ENCODE measurements around the gene C11orf91. TPM values are rescaled to one million over a fixed set of nuclear protein-coding genes. Genes with fewer than 3 reads are reported as not detected.

The C11orf91 gene
- total and polyA plus RNA-seq, 2 donors (not counting 1 experiment from before 2014, with no cell fraction given): 0.12 TPM; not detected in 1

DNA sequence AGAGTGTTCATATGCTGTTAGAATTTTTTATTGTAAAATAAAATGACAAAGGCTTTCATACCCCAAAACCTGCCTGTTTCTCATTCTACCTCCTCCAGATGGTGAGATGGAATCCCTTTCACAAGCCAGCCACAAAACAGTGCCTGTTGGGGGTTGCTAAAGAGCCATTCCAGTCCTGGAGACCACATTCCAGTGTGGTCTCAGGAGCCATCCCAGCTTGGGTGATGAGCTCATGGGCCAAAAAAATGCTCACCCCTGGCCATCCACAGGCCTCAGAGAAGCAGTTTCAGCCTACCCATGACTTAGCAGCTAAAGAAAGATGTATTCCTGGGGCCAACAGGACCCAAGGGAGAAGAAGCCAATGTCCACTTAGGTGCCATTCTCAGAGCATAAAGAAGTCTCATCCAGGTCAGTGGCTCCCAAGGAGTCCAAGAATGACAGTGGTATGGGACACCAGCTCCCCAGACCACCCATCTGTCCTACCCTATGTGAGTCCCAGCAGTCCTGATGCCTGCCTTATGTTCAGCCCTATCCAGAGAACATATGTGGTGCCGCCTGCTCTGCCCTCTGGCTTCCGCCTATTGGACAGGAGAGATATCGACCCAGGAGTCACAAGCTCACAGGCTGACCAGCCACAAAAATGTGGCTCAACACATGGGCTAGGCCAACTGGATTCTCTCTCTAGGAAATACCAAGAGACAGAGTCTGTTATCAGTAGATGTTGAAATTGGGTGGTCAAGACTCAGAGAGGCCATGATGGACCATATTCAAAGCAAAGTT, 26.4 kb downstream of the C11orf91 start:
- peaks cover 11% of the 10 kb centered on the region for H3K4me1 ChIP-seq (ENCODE audit: control insufficient read depth, extremely low read depth, insufficient read depth, low read length)
- no peaks in the 10 kb centered on the region for H3K79me2 ChIP-seq (ENCODE audit: control insufficient read depth, insufficient read depth, low read length)
- peak in 1 of 2 donors; percentile 91 for DNase-seq (ENCODE audit: low read depth in 2 of 2)
- no peaks in the 10 kb centered on the region for H3K36me3 ChIP-seq (ENCODE audit: control insufficient read depth, insufficient read depth, low read length)
- TF ChIP-seq, protein P1, sequence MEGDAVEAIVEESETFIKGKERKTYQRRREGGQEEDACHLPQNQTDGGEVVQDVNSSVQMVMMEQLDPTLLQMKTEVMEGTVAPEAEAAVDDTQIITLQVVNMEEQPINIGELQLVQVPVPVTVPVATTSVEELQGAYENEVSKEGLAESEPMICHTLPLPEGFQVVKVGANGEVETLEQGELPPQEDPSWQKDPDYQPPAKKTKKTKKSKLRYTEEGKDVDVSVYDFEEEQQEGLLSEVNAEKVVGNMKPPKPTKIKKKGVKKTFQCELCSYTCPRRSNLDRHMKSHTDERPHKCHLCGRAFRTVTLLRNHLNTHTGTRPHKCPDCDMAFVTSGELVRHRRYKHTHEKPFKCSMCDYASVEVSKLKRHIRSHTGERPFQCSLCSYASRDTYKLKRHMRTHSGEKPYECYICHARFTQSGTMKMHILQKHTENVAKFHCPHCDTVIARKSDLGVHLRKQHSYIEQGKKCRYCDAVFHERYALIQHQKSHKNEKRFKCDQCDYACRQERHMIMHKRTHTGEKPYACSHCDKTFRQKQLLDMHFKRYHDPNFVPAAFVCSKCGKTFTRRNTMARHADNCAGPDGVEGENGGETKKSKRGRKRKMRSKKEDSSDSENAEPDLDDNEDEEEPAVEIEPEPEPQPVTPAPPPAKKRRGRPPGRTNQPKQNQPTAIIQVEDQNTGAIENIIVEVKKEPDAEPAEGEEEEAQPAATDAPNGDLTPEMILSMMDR (conservative IDR thresholded peaks at IDR 0.05 in 1 of 2, IDR thresholded peaks at IDR 0.05 in 1 of 2; ENCODE audit: low read depth in 1 of 2, low read length in 2 of 2): no peak
- no peak for TF ChIP-seq EZH2 (IDR thresholded peaks at IDR 0.05; ENCODE audit: low read length, missing control alignments)
- H3K27me3 ChIP-seq (ENCODE audit: control insufficient read depth, insufficient read depth, low read length): no peaks in the 10 kb centered on the region
- H3K9me3 ChIP-seq (ENCODE audit: control insufficient read depth, insufficient read depth, low read depth, low read length): no peaks in the 10 kb centered on the region
- no peak overlapping the region for H3K4me2 ChIP-seq (ENCODE audit: extremely low read depth, insufficient read depth, low read length)
- no peaks in the 10 kb centered on the region for H4K20me1 ChIP-seq (ENCODE audit: control insufficient read depth, extremely low read depth, insufficient read depth, low read length)
- H3K27ac ChIP-seq (ENCODE audit: insufficient read depth, low read length): no peak overlapping the region
- no peak overlapping the region for H3K4me3 ChIP-seq (replicated peaks in 1 of 4; ENCODE audit: control extremely low read depth in 1 of 4, insufficient read depth in 1 of 4, low read depth in 3 of 4, low read length in 4 of 4)
- H2AFZ ChIP-seq (ENCODE audit: low read length): no peak overlapping the region
- no peak overlapping the region for H3K9ac ChIP-seq (ENCODE audit: insufficient read depth, low read length)

DNA sequence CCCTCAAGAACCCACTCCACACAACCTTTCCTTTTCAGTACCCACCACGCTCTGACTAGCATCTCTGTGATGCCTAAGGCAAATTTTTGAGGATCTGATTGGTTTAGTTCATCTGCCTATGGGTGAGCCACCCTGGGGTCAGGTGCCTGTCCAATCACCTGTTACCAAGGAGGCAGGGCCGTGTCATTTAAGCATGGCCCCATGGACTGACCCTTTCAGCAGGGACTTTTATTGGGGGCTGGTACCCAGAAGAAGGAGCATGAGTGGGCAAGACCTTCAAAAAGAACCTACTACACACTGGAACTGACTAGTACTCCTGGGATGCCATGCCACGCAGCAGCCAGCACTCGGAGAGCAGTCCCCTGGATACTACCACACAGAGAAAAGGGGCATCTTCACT, 28.4 kb downstream of the C11orf91 start:
- no peak overlapping the region for H2AFZ ChIP-seq (ENCODE audit: low read length)
- TF ChIP-seq, protein P1 (conservative IDR thresholded peaks at IDR 0.05 in 1 of 2, IDR thresholded peaks at IDR 0.05 in 1 of 2; ENCODE audit: low read depth in 1 of 2, low read length in 2 of 2): no peak
- no peak for TF ChIP-seq EZH2 (IDR thresholded peaks at IDR 0.05; ENCODE audit: low read length, missing control alignments)
- no peak overlapping the region for H3K4me3 ChIP-seq (replicated peaks in 1 of 4; ENCODE audit: control extremely low read depth in 1 of 4, insufficient read depth in 1 of 4, low read depth in 3 of 4, low read length in 4 of 4)
- no peaks in the 10 kb centered on the region for H3K27me3 ChIP-seq (ENCODE audit: control insufficient read depth, insufficient read depth, low read length)
- H3K9me3 ChIP-seq (ENCODE audit: control insufficient read depth, insufficient read depth, low read depth, low read length): no peaks in the 10 kb centered on the region
- no peak overlapping the region for H3K9ac ChIP-seq (ENCODE audit: insufficient read depth, low read length)
- H4K20me1 ChIP-seq (ENCODE audit: control insufficient read depth, extremely low read depth, insufficient read depth, low read length): no peaks in the 10 kb centered on the region
- peaks cover 11% of the 10 kb centered on the region for H3K4me1 ChIP-seq (ENCODE audit: control insufficient read depth, extremely low read depth, insufficient read depth, low read length)
- no peaks in the 10 kb centered on the region for H3K79me2 ChIP-seq (ENCODE audit: control insufficient read depth, insufficient read depth, low read length)
- H3K36me3 ChIP-seq (ENCODE audit: control insufficient read depth, insufficient read depth, low read length): no peaks in the 10 kb centered on the region
- no peak overlapping the region for H3K27ac ChIP-seq (ENCODE audit: insufficient read depth, low read length)
- DNase-seq (ENCODE audit: low read depth in 2 of 2): no peak
- H3K4me2 ChIP-seq (ENCODE audit: extremely low read depth, insufficient read depth, low read length): no peak overlapping the region

DNA sequence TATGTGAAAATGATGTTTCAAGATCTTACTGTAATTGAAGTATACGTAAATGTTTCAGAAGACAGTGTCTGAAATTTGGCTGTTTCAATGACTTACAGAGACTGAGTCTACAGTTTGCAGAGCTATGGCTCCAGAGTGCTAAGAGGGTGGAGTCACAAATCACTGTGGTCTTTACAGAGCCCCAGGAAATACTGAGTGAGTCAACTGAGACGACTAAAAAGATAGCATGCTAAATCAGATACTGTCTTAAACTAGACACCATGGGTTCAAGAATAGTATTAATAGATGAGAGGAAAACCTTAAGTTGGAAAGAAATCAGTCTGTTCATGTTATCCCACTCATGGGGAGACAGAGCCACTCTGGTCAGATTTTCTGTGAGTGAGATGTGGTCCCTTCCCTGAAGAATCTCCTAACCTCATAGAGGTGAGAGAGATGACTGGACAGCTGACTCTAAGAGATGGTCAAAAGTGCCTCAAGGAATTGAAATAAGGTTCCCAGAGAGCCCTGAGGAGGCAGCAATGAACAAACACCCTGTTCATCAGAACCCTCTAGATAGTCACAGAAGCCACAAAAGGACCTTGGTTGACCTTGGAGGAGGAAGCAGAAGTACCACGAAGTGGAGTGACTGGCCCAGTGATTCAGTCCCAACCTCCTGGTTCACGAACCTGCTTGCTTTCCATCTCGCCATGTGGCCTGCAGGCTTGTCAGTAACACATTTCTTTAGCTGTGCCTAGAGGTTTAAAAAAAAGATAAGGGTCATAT, 30.2 kb downstream of the C11orf91 start:
- H3K36me3 ChIP-seq (ENCODE audit: control insufficient read depth, insufficient read depth, low read length): no peaks in the 10 kb centered on the region
- no peaks in the 10 kb centered on the region for H4K20me1 ChIP-seq (ENCODE audit: control insufficient read depth, extremely low read depth, insufficient read depth, low read length)
- H3K79me2 ChIP-seq (ENCODE audit: control insufficient read depth, insufficient read depth, low read length): no peaks in the 10 kb centered on the region
- no peaks in the 10 kb centered on the region for H3K27me3 ChIP-seq (ENCODE audit: control insufficient read depth, insufficient read depth, low read length)
- DNase-seq (ENCODE audit: low read depth in 2 of 2): peak; percentile 41 to 76
- H3K4me2 ChIP-seq (ENCODE audit: extremely low read depth, insufficient read depth, low read length): no peak overlapping the region
- no peak overlapping the region for H3K9ac ChIP-seq (ENCODE audit: insufficient read depth, low read length)
- TF ChIP-seq, protein P1 (conservative IDR thresholded peaks at IDR 0.05 in 1 of 2, IDR thresholded peaks at IDR 0.05 in 1 of 2; ENCODE audit: low read depth in 1 of 2, low read length in 2 of 2): no peak
- TF ChIP-seq EZH2 (IDR thresholded peaks at IDR 0.05; ENCODE audit: low read length, missing control alignments): no peak
- H3K9me3 ChIP-seq (ENCODE audit: control insufficient read depth, insufficient read depth, low read depth, low read length): no peaks in the 10 kb centered on the region
- H3K4me1 ChIP-seq (ENCODE audit: control insufficient read depth, extremely low read depth, insufficient read depth, low read length): peaks cover 11% of the 10 kb centered on the region
- H3K27ac ChIP-seq (ENCODE audit: insufficient read depth, low read length): peak overlapping the region; percentile 56
- no peak overlapping the region for H2AFZ ChIP-seq (ENCODE audit: low read length)
- no peak overlapping the region for H3K4me3 ChIP-seq (replicated peaks in 1 of 4; ENCODE audit: control extremely low read depth in 1 of 4, insufficient read depth in 1 of 4, low read depth in 3 of 4, low read length in 4 of 4)

All from fibroblast of lung (primary cell).